H9 (cell line): ENCODE data around the gene COG3. TPM values are rescaled to one million over a fixed set of nuclear protein-coding genes. Genes with fewer than 3 reads are reported as not detected.

Experiments
- DNase-seq: peaks from one replicate; pipeline ENCODE4 v3.0.0-alpha.2; 2017
- H2AFZ ChIP-seq: one replicate; pipeline ENCODE4 v1.6.1; 2013; ENCODE audit warnings: mild to moderate bottlenecking, low read length, control low read depth, moderate library complexity
- H2AK5ac ChIP-seq: 2 replicates; pipeline ENCODE4 v1.6.1; 2013; ENCODE audit warnings: low read length, control low read depth, mixed read lengths; ENCODE audit not compliant: insufficient read length
- H2BK120ac ChIP-seq: one replicate; pipeline ENCODE4 v1.6.1; 2013; ENCODE audit warnings: low read depth, mild to moderate bottlenecking, low read length, control low read depth, inconsistent platforms; ENCODE audit not compliant: poor library complexity, severe bottlenecking
- H2BK12ac ChIP-seq: 2 replicates; pipeline ENCODE4 v1.6.1; 2013; ENCODE audit warnings: low read length, control low read depth, mixed read lengths, low read depth; ENCODE audit not compliant: insufficient read length
- H2BK15ac ChIP-seq: 2 replicates; pipeline ENCODE4 v1.6.1; 2013; ENCODE audit warnings: low read depth, low read length, control low read depth
- H2BK20ac ChIP-seq: one replicate; pipeline ENCODE4 v1.6.1; 2013; ENCODE audit warnings: low read depth, mild to moderate bottlenecking, low read length, control low read depth, inconsistent platforms; ENCODE audit not compliant: poor library complexity, severe bottlenecking
- H2BK5ac ChIP-seq: 2 replicates; pipeline ENCODE4 v1.6.1; 2013; ENCODE audit warnings: low read length, control low read depth, mixed read lengths; ENCODE audit not compliant: insufficient read length
- H3K14ac ChIP-seq: 2 replicates; pipeline ENCODE4 v1.6.1; 2013; ENCODE audit warnings: low read length, control low read depth; ENCODE audit not compliant: insufficient read depth
- H3K18ac ChIP-seq: 2 replicates; pipeline ENCODE4 v1.6.1; 2013; ENCODE audit warnings: low read depth, mild to moderate bottlenecking, mixed read lengths, low read length, control low read depth; ENCODE audit not compliant: insufficient read length
- H3K23ac ChIP-seq: 2 replicates; pipeline ENCODE4 v1.6.1; 2013; ENCODE audit warnings: low read length, control low read depth, mixed read lengths, low read depth; ENCODE audit not compliant: insufficient read length
- H3K23me2 ChIP-seq: 2 replicates; pipeline ENCODE4 v1.6.1; 2013; ENCODE audit warnings: low read depth, mild to moderate bottlenecking, mixed read lengths, low read length, control low read depth; ENCODE audit not compliant: insufficient read length, poor library complexity, severe bottlenecking
- H3K27ac ChIP-seq: 2 replicates; pipeline ENCODE4 v1.5.1; 2013; ENCODE audit warnings: low read length, control low read depth, mixed read lengths, low read depth; ENCODE audit not compliant: insufficient read length
- H3K27me3 ChIP-seq: 2 replicates; pipeline ENCODE4 v1.6.1; 2013; ENCODE audit warnings: low read length, control low read depth, inconsistent platforms; ENCODE audit not compliant: insufficient read depth
- H3K4ac ChIP-seq: 2 replicates; pipeline ENCODE4 v1.6.1; 2013; ENCODE audit warnings: low read depth, mild to moderate bottlenecking, control low read depth, inconsistent platforms, low read length, moderate library complexity
- H3K4me1 ChIP-seq: 2 replicates; pipeline ENCODE4 v1.6.1; 2013; ENCODE audit warnings: low read length, control low read depth, inconsistent platforms; ENCODE audit not compliant: insufficient read depth
- H3K4me2 ChIP-seq: 2 replicates; pipeline ENCODE4 v1.6.1; 2013; ENCODE audit warnings: low read length, control low read depth, mixed read lengths; ENCODE audit not compliant: insufficient read length, insufficient read depth
- H3K56ac ChIP-seq: 2 replicates; pipeline ENCODE4 v1.6.1; 2013; ENCODE audit warnings: low read depth, mild to moderate bottlenecking, mixed read lengths, low read length, control low read depth; ENCODE audit not compliant: insufficient read length
- H3K79me1 ChIP-seq: 2 replicates; pipeline ENCODE4 v1.6.1; 2013; ENCODE audit warnings: low read depth, mild to moderate bottlenecking, moderate library complexity, low read length, control low read depth, inconsistent platforms; ENCODE audit not compliant: insufficient read depth, poor library complexity, severe bottlenecking
- H3K79me2 ChIP-seq: 2 replicates; pipeline ENCODE4 v1.6.1; 2013; ENCODE audit warnings: low read length, control low read depth, inconsistent platforms; ENCODE audit not compliant: insufficient read depth
- H3K9ac ChIP-seq: 2 replicates; pipeline ENCODE4 v1.6.1; 2013; ENCODE audit warnings: low read length, control low read depth, mixed read lengths; ENCODE audit not compliant: insufficient read length; ENCODE audit errors: extremely low read depth
- H3K9me3 ChIP-seq: one replicate; pipeline ENCODE4 v1.6.1; 2013; ENCODE audit warnings: low read depth, low read length, inconsistent platforms; ENCODE audit not compliant: control insufficient read depth
- H3T11ph ChIP-seq: one replicate; pipeline ENCODE4 v1.6.1; 2013; ENCODE audit warnings: mild to moderate bottlenecking, low read length, control low read depth, inconsistent platforms
- H4K20me1 ChIP-seq: one replicate; pipeline ENCODE4 v1.6.1; 2013; ENCODE audit not compliant: control insufficient read depth, insufficient read length, insufficient read depth
- H4K5ac ChIP-seq: 2 replicates; pipeline ENCODE4 v1.6.1; 2013; ENCODE audit warnings: low read depth, mild to moderate bottlenecking, mixed read lengths, low read length, control low read depth; ENCODE audit not compliant: insufficient read length
- H4K8ac ChIP-seq: replicated peaks from 2 replicates; pipeline ENCODE4 v1.6.1; 2013; ENCODE audit warnings: low read length, control low read depth, mixed read lengths, low read depth; ENCODE audit not compliant: insufficient read length
- H4K91ac ChIP-seq: 2 replicates; pipeline ENCODE4 v1.6.1; 2013; ENCODE audit warnings: low read depth, mild to moderate bottlenecking, moderate library complexity, mixed read lengths, low read length, control low read depth; ENCODE audit not compliant: insufficient read length
- H3K27ac Mint-ChIP-seq, 3 experiments: 2 replicates in 2 of 3; 3 replicates in 1 of 3; pipeline ENCODE4 v1.8.0; 2020 to 2021; ENCODE audit warnings: mixed read lengths in 3 of 3, mild to moderate bottlenecking in 1 of 3, moderate library complexity in 1 of 3
- H3K27me3 Mint-ChIP-seq: 2 replicates; pipeline ENCODE4 v1.8.0; 2021; ENCODE audit warnings: low read depth, mild to moderate bottlenecking, moderate library complexity, mixed read lengths
- H3K36me3 Mint-ChIP-seq, 3 experiments: 2 replicates in 2 of 3; 3 replicates in 1 of 3; pipeline ENCODE4 v1.8.0; 2020 to 2021; ENCODE audit warnings: low read depth in 3 of 3, mixed read lengths in 3 of 3; ENCODE audit not compliant: insufficient read depth in 1 of 3
- H3K4me1 Mint-ChIP-seq, 2 experiments: 2 replicates each; pipeline ENCODE4 v1.8.0; 2020; ENCODE audit warnings: mixed read lengths in 2 of 2
- H3K4me3 Mint-ChIP-seq, 2 experiments: 2 replicates in 1 of 2; 3 replicates in 1 of 2; pipeline ENCODE4 v1.8.0; 2020 to 2021; ENCODE audit warnings: mild to moderate bottlenecking in 2 of 2, mixed read lengths in 2 of 2, moderate library complexity in 1 of 2
- H3K9me3 Mint-ChIP-seq, 2 experiments: 2 replicates in 1 of 2; 3 replicates in 1 of 2; pipeline ENCODE4 v1.8.0; 2020; ENCODE audit warnings: mild to moderate bottlenecking in 2 of 2, mixed read lengths in 2 of 2, moderate library complexity in 1 of 2
- CTCF ChIP-seq: fragments of 200-600 bp; sonication (generic); conservative IDR thresholded peaks from 3 replicates; pipeline ENCODE4 v1.8.0; 2021; ENCODE audit warnings: antibody characterized with exemption, mild to moderate bottlenecking
- WGBS: extraction: QIAGEN DNeasy Blood & Tissue Kit; methylation state at CpG from one replicate; pipeline ENCODE4 v1.1.7; 2013; ENCODE audit warnings: missing lambda C conversion rate, low lambda C conversion rate, mixed read lengths; ENCODE audit not compliant: insufficient read length; ENCODE audit errors: extremely low coverage; 5-methylcytosine and 5-hydroxymethylcytosine counted together
- total RNA-seq: library from RNA; stranded (reverse); gene quantifications from 2 replicates; pipeline ENCODE4 v1.2.1, GENCODE V29; 2021

Gene COG3
- total RNA-seq, 1 experiment from 2014 or later = 16.5 TPM

GRCh38 chr13:45529758-45530157 lies 65.0 kb downstream of the COG3 start:
- Histone ChIP-seq H3K56ac (no peak overlapping the region), H2BK12ac (no peak overlapping the region), H2BK5ac (no peak overlapping the region), H3K79me2 (no peaks in the 10 kb centered on the region), H3K4me2 (no peak overlapping the region), H3K18ac (no peak overlapping the region), H3K79me1 (no peaks in the 10 kb centered on the region), H4K20me1 (no peaks in the 10 kb centered on the region), H2AFZ (no peak overlapping the region), H3K27me3 (no peaks in the 10 kb centered on the region), H3K9me3 (no peaks in the 10 kb centered on the region), H2BK15ac (no peak overlapping the region), H3K14ac (no peak overlapping the region), H3K4ac (no peak overlapping the region), H4K8ac (no peak overlapping the region), H3K27ac (no peak overlapping the region), H2BK20ac (no peak overlapping the region), H2AK5ac (no peak overlapping the region), H3K9ac (no peak overlapping the region), H3T11ph (no peak overlapping the region), H3K23ac (no peak overlapping the region), H3K4me1 (no peaks in the 10 kb centered on the region), H3K23me2 (no peaks in the 10 kb centered on the region), H2BK120ac (no peak overlapping the region), H4K5ac (no peak overlapping the region), H4K91ac (no peak overlapping the region)
- Mint-ChIP-seq H3K27me3 (no peaks in the 10 kb centered on the region), H3K4me3 (no peak overlapping the region), H3K9me3 (no peaks in the 10 kb centered on the region), H3K27ac (no peak overlapping the region), H3K4me1 (peaks cover 12 to 19% of the 10 kb centered on the region in 2 experiments), H3K36me3 (peaks cover 9 to 45% (median 44%) of the 10 kb centered on the region in 3 experiments; a peak in 6 of 7 replicates)
- no peak for TF ChIP-seq CTCF
- no peak for DNase-seq
- WGBS = no CpG with 5 or more reads among the region's 3 CpGs
